Keratinocyte (primary cell): ENCODE measurements around the gene IL31RA. TPM values are rescaled to one million over a fixed set of nuclear protein-coding genes. Genes with fewer than 3 reads are reported as not detected.

ENCODE experiments used
- DNase-seq: peaks from one replicate; pipeline ENCODE4 v3.0.0-alpha.2; 2011; ENCODE audit warnings: low read depth, missing footprints, low spot score
- FAIRE-seq: peaks from 2 replicates; lab custom pipeline; 2011; peaks lifted over from hg19 to GRCh38; lab: Jason Lieb, UNC
- H2AFZ ChIP-seq: 2 replicates; pipeline ENCODE4 v1.6.0; 2012; ENCODE audit warnings: low read length, control low read depth, inconsistent platforms; ENCODE audit not compliant: control insufficient read depth
- H3K27ac ChIP-seq: 2 replicates; pipeline ENCODE4 v1.5.1; 2011; ENCODE audit warnings: low read length; ENCODE audit not compliant: control insufficient read depth, insufficient read depth
- H3K27me3 ChIP-seq: 3 replicates; pipeline ENCODE4 v1.6.0; 2011; ENCODE audit warnings: low read length; ENCODE audit not compliant: control insufficient read depth, insufficient read depth; ENCODE audit errors: extremely low read depth
- H3K36me3 ChIP-seq, 2 experiments: 2 replicates in 1 of 2; 3 replicates in 1 of 2; pipeline ENCODE4 v1.5.1; 2011; ENCODE audit warnings: low read length in 2 of 2, mild to moderate bottlenecking in 1 of 2; ENCODE audit not compliant: control insufficient read depth in 2 of 2, insufficient read depth in 2 of 2; ENCODE audit errors: extremely low read depth in 1 of 2
- H3K4me1 ChIP-seq: 3 replicates; pipeline ENCODE4 v1.5.1; 2011; ENCODE audit warnings: low read length; ENCODE audit not compliant: control insufficient read depth, insufficient read depth; ENCODE audit errors: extremely low read depth
- H3K4me2 ChIP-seq: 3 replicates; pipeline ENCODE4 v1.6.0; 2011; ENCODE audit warnings: low read depth, low read length; ENCODE audit not compliant: control insufficient read depth, insufficient read depth; ENCODE audit errors: extremely low read depth
- H3K4me3 ChIP-seq, 3 experiments: fragments of 200-600 bp in 1 of 3; sonication (generic) in 1 of 3; 2 replicates in 2 of 3; 3 replicates in 1 of 3; pipeline ENCODE4 v1.5.1; 2011 to 2016; ENCODE audit warnings: low read length in 3 of 3, mild to moderate bottlenecking in 3 of 3, control low read depth in 2 of 3, inconsistent platforms in 1 of 3, low read depth in 1 of 3, mixed read lengths in 1 of 3, mixed run types in 1 of 3, moderate library complexity in 1 of 3; ENCODE audit not compliant: control insufficient read depth in 2 of 3, insufficient read depth in 2 of 3; ENCODE audit errors: extremely low read depth in 1 of 3
- H3K79me2 ChIP-seq: 2 replicates; pipeline ENCODE4 v1.6.0; 2012; ENCODE audit warnings: low read length; ENCODE audit not compliant: control insufficient read depth, insufficient read depth
- H3K9ac ChIP-seq: 3 replicates; pipeline ENCODE4 v1.6.0; 2011; ENCODE audit warnings: low read length; ENCODE audit not compliant: control insufficient read depth, insufficient read depth; ENCODE audit errors: extremely low read depth
- H3K9me1 ChIP-seq: 3 replicates; pipeline ENCODE4 v1.6.0; 2011; ENCODE audit warnings: low read length; ENCODE audit not compliant: control insufficient read depth, insufficient read depth; ENCODE audit errors: extremely low read depth
- H3K9me3 ChIP-seq: 2 replicates; pipeline ENCODE4 v1.5.1; 2012; ENCODE audit warnings: low read depth, low read length; ENCODE audit not compliant: control insufficient read depth
- H4K20me1 ChIP-seq: 3 replicates; pipeline ENCODE4 v1.6.0; 2011; ENCODE audit warnings: low read length; ENCODE audit not compliant: control insufficient read depth, insufficient read depth; ENCODE audit errors: extremely low read depth
- EZH2 ChIP-seq: IDR thresholded peaks from one replicate; pipeline ENCODE4 v1.6.1; 2012; ENCODE audit warnings: inconsistent platforms, mild to moderate bottlenecking, low read length, moderate library complexity
- dilution Hi-C: fragments of 300-500 bp; cut with MboI; formaldehyde crosslinking; loops from one replicate; pipeline ENCODE4 v1.7.0; 2020; ENCODE audit warnings: low sequenced_read_pairs; ENCODE audit not compliant: extremely low pct_ligation_motif_present
- polyA plus RNA-seq, 5 experiments: library from polyadenylated mRNA; depleted of rRNA in 3 of 5; stranded (reverse) in 3 of 5; stranded (forward) in 1 of 5; unstranded in 1 of 5; fragments of >200 nt; gene quantifications; 1 replicate in 1 of 5; 2 replicates in 3 of 5; 3 replicates in 1 of 5; pipeline versions ENCODE4 v1.2.1 to v1.2.3, GENCODE V29; 2011 to 2012; ENCODE audit warnings: missing spikeins in 2 of 5, low read depth in 1 of 5, low replicate concordance in 1 of 5
- TF ChIP-seq, protein P1 (sequence below), 3 experiments: IDR thresholded peaks in 1 of 3; conservative IDR thresholded peaks in 1 of 3; optimal IDR thresholded peaks in 1 of 3; 2 replicates in 2 of 3; 3 replicates in 1 of 3; pipeline versions ENCODE3 to v1.5.1; 2011; ENCODE audit warnings: low read length in 3 of 3, mild to moderate bottlenecking in 3 of 3, moderate library complexity in 2 of 3, control low read depth in 1 of 3, inconsistent platforms in 1 of 3; ENCODE audit not compliant: insufficient read depth in 2 of 3; ENCODE audit errors: extremely low read depth in 1 of 3

IL31RA gene
- polyA plus RNA-seq, 1 donor (not counting 4 experiments of a cell fraction or from before 2014, with no cell fraction given) = 6.0 TPM

DNA sequence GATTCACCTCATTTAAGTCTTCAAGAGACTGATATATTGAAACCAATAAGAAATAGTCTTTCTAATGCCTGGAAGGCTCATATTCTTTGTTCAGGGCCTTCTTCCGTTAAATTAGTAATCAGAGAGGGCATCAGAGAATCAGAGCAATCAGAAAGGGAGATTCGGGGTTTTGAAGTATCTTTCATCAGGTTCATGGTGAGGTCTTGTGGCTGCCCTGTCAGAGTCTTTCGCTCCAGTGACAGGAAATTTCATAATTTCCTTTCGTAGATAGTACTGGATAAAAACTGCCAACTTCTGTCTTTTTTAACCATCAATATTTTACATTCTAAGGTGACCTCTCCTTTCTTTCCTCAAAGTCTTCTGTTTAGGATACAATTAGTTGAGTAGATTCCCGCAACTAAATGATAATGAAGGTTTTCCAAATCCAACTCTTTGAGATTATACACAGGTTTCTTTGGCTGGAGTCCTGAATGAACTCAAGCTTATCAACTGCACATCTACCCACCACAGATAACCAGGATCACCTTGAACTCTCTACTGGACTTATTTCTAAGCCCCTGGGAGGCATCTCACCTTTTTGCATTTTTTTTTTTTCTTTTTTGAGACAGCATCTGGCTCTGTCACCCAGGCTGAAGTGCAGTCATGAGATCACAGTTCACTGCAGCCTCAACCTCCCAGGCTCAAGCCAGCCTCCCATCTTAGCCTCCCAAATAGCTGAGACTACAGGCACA, 5.5 kb downstream of the IL31RA start:
- Histone ChIP-seq H2AFZ (no peak overlapping the region), H3K27me3 (no peaks in the 10 kb centered on the region), H3K36me3 (peaks cover 0 to 3% of the 10 kb centered on the region in 2 experiments), H3K27ac (no peak overlapping the region), H4K20me1 (no peaks in the 10 kb centered on the region), H3K79me2 (no peaks in the 10 kb centered on the region), H3K4me1 (peaks cover 21% of the 10 kb centered on the region), H3K9me3 (no peaks in the 10 kb centered on the region), H3K4me2 (no peak overlapping the region), H3K9me1 (no peaks in the 10 kb centered on the region), H3K4me3 (no peak overlapping the region), H3K9ac (no peak overlapping the region)
- no peak for DNase-seq
- dilution Hi-C loops = no loop called here
- no peak for TF ChIP-seq EZH2
- TF ChIP-seq, protein P1, sequence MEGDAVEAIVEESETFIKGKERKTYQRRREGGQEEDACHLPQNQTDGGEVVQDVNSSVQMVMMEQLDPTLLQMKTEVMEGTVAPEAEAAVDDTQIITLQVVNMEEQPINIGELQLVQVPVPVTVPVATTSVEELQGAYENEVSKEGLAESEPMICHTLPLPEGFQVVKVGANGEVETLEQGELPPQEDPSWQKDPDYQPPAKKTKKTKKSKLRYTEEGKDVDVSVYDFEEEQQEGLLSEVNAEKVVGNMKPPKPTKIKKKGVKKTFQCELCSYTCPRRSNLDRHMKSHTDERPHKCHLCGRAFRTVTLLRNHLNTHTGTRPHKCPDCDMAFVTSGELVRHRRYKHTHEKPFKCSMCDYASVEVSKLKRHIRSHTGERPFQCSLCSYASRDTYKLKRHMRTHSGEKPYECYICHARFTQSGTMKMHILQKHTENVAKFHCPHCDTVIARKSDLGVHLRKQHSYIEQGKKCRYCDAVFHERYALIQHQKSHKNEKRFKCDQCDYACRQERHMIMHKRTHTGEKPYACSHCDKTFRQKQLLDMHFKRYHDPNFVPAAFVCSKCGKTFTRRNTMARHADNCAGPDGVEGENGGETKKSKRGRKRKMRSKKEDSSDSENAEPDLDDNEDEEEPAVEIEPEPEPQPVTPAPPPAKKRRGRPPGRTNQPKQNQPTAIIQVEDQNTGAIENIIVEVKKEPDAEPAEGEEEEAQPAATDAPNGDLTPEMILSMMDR (optimal IDR thresholded peaks at IDR 0.05 in 1 of 3, IDR thresholded peaks at IDR 0.05 in 1 of 3, conservative IDR thresholded peaks at IDR 0.05 in 1 of 3; ENCODE audit: extremely low read depth in 1 of 3, insufficient read depth in 2 of 3, low read length in 3 of 3) = no peak
- FAIRE-seq = no peak

DNA sequence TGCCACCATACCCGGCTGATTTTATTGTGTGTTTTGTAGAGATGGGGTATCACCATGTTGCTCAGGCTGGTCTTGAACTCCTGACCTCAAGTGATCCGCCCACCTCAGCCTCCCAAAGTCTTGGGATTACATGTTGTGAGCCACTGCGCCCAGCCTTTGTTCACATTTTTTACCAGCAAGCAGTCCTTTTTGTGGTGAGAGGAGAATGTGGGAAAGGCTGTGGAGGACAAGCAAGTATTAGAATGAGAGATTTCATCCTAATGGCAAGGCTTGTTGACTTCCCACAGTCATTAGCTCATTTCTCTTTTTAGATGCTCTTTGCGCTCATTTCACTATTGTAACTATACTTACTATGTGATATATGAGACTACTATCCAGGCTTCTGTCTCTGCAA, 6.1 kb downstream of the IL31RA start:
- TF ChIP-seq, protein P1 (optimal IDR thresholded peaks at IDR 0.05 in 1 of 3, IDR thresholded peaks at IDR 0.05 in 1 of 3, conservative IDR thresholded peaks at IDR 0.05 in 1 of 3; ENCODE audit: extremely low read depth in 1 of 3, insufficient read depth in 2 of 3, low read length in 3 of 3) = no peak
- TF ChIP-seq EZH2 = no peak
- no peak overlapping the region for H3K4me3 ChIP-seq
- H3K9me3 ChIP-seq = no peaks in the 10 kb centered on the region
- peaks cover 0 to 3% of the 10 kb centered on the region in 2 experiments for H3K36me3 ChIP-seq
- no peak overlapping the region for H3K4me2 ChIP-seq
- no peaks in the 10 kb centered on the region for H3K79me2 ChIP-seq
- H2AFZ ChIP-seq = no peak overlapping the region
- no peak for DNase-seq
- no peaks in the 10 kb centered on the region for H3K27me3 ChIP-seq
- no peak overlapping the region for H3K27ac ChIP-seq
- no peaks in the 10 kb centered on the region for H4K20me1 ChIP-seq
- no peak for FAIRE-seq
- H3K4me1 ChIP-seq = peaks cover 20% of the 10 kb centered on the region
- H3K9me1 ChIP-seq = no peaks in the 10 kb centered on the region
- dilution Hi-C loops = no loop called here
- no peak overlapping the region for H3K9ac ChIP-seq
